ENCODE measurements around the gene ZNF487. TPM values are rescaled to one million over a fixed set of nuclear protein-coding genes. Genes with fewer than 3 reads are reported as not detected.

ZNF487 gene
- total and polyA plus RNA-seq, 2 of the 13 experiments (the other 11 are each of a cell fraction or from before 2014, with no cell fraction given), result 7.4 to 8.8 TPM

- TF ChIP-seq, protein P1, sequence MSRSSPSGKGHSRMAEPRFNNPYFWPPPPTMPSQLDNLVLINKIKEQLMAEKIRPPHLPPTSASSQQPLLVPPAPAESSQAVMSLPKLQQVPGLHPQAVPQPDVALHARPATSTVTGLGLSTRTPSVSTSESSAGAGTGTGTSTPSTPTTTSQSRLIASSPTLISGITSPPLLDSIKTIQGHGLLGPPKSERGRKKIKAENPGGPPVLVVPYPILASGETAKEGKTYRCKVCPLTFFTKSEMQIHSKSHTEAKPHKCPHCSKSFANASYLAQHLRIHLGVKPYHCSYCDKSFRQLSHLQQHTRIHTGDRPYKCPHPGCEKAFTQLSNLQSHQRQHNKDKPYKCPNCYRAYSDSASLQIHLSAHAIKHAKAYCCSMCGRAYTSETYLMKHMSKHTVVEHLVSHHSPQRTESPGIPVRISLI (CRISPR knock-in tag; IDR thresholded peaks at IDR 0.05; ENCODE audit: borderline replicate concordance), result peak; percentile 62; the same call in 1 of the 2 replicates
- TF ChIP-seq RARA (CRISPR knock-in tag; IDR thresholded peaks at IDR 0.05) (0 out of 2 replicates have a peak, but pooled peaks have one; percentile 20), MTF2 (CRISPR knock-in tag; IDR thresholded peaks at IDR 0.05; ENCODE audit: borderline replicate concordance) (no peak), ZNF496 (CRISPR knock-in tag; IDR thresholded peaks at IDR 0.05; ENCODE audit: insufficient replicate concordance) (no peak), SPEN (CRISPR knock-in tag; IDR thresholded peaks at IDR 0.05; ENCODE audit: low read depth) (no peak), KLF16 (CRISPR knock-in tag; IDR thresholded peaks at IDR 0.05) (no peak), ZNF839 (CRISPR knock-in tag; IDR thresholded peaks at IDR 0.05; ENCODE audit: borderline replicate concordance) (no peak), FOXJ3 (CRISPR knock-in tag; IDR thresholded peaks at IDR 0.05; ENCODE audit: borderline replicate concordance) (no peak), JUN (CRISPR knock-in tag; IDR thresholded peaks at IDR 0.05) (no peak), THAP11 (CRISPR knock-in tag; IDR thresholded peaks at IDR 0.05) (no peak), RORA (CRISPR knock-in tag; IDR thresholded peaks at IDR 0.05) (no peak), ZUFSP (CRISPR knock-in tag; IDR thresholded peaks at IDR 0.05; ENCODE audit: borderline replicate concordance) (no peak), CBX2 (IDR thresholded peaks at IDR 0.05; ENCODE audit: low read depth, low read length) (no peak), CBX2 (CRISPR knock-in tag; IDR thresholded peaks at IDR 0.05; ENCODE audit: low read depth) (no peak), ZNF615 (CRISPR knock-in tag; IDR thresholded peaks at IDR 0.05; ENCODE audit: borderline replicate concordance) (no peak), SAP130 (CRISPR knock-in tag; IDR thresholded peaks at IDR 0.05; ENCODE audit: low read depth) (peak; percentile 29), POLR2A (IDR thresholded peaks at IDR 0.05; ENCODE audit: insufficient read depth in 1 of 2, low read depth in 2 of 2, low read length in 2 of 2) (peak in 1 of 2 experiments; percentile 20; a peak in 1 of 4 replicates)
- TF ChIP-seq, protein P2, sequence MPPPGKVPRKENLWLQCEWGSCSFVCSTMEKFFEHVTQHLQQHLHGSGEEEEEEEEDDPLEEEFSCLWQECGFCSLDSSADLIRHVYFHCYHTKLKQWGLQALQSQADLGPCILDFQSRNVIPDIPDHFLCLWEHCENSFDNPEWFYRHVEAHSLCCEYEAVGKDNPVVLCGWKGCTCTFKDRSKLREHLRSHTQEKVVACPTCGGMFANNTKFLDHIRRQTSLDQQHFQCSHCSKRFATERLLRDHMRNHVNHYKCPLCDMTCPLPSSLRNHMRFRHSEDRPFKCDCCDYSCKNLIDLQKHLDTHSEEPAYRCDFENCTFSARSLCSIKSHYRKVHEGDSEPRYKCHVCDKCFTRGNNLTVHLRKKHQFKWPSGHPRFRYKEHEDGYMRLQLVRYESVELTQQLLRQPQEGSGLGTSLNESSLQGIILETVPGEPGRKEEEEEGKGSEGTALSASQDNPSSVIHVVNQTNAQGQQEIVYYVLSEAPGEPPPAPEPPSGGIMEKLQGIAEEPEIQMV (CRISPR knock-in tag; IDR thresholded peaks at IDR 0.05; ENCODE audit: low read depth), result no peak
These were observed 32.8 kb upstream of the ZNF487 start (continued) for GRCh38 chr10:43403911-43404703.

Measured in HepG2 (cell line).